ENCODE measurements around the gene RRP1B.

The RRP1B gene

GRCh38 chr21:43686811-43687565, 27.6 kb downstream of the RRP1B start:
- no peak for TF ChIP-seq CTCF (IDR thresholded peaks at IDR 0.05; ENCODE audit: low read depth, low read length, missing control alignments)
- DNase-seq (ENCODE audit: low read depth) = no peak

GRCh38 chr21:43687566-43688399, 28.4 kb downstream of the RRP1B start:
- no peak overlapping the region for H3K4me3 ChIP-seq (ENCODE audit: low read depth, low read length)
- no peak for DNase-seq (ENCODE audit: low read depth)
- TF ChIP-seq CTCF (IDR thresholded peaks at IDR 0.05; ENCODE audit: low read depth, low read length, missing control alignments) = no peak

More at GRCh38 chr21:43686811-43687565, 27.6 kb downstream of the RRP1B start:
- no peak overlapping the region for H3K4me3 ChIP-seq (ENCODE audit: low read depth, low read length)

GRCh38 chr21:43688906-43689305, 29.5 kb downstream of the RRP1B start:
- no peak for DNase-seq (ENCODE audit: low read depth)
- H3K4me3 ChIP-seq (ENCODE audit: low read depth, low read length) = no peak overlapping the region
- TF ChIP-seq CTCF (IDR thresholded peaks at IDR 0.05; ENCODE audit: low read depth, low read length, missing control alignments) = no peak

GRCh38 chr21:43689556-43690337, 30.4 kb downstream of the RRP1B start:
- no peak overlapping the region for H3K4me3 ChIP-seq (ENCODE audit: low read depth, low read length)
- DNase-seq (ENCODE audit: low read depth) = no peak
- TF ChIP-seq CTCF (IDR thresholded peaks at IDR 0.05; ENCODE audit: low read depth, low read length, missing control alignments) = no peak

- TF ChIP-seq CTCF (IDR thresholded peaks at IDR 0.05; ENCODE audit: low read depth, low read length, missing control alignments) = no peak
- no peak for DNase-seq (ENCODE audit: low read depth)
- H3K4me3 ChIP-seq (ENCODE audit: low read depth, low read length) = no peak overlapping the region
Observed at GRCh38 chr21:43690346-43690745, 31.0 kb downstream of the RRP1B start.

GRCh38 chr21:43691086-43691795, 31.9 kb downstream of the RRP1B start:
- TF ChIP-seq CTCF (IDR thresholded peaks at IDR 0.05; ENCODE audit: low read depth, low read length, missing control alignments) = no peak
- DNase-seq (ENCODE audit: low read depth) = no peak
- no peak overlapping the region for H3K4me3 ChIP-seq (ENCODE audit: low read depth, low read length)

Measured in GM12864 (cell line).